ENCODE data around the gene ABCG1.
"Not testable (repeated sequence)": the region's sequence is repeated elsewhere in the genome, so short reads cannot be mapped to it uniquely, and the experiment has no call there.

Gene ABCG1

DNA sequence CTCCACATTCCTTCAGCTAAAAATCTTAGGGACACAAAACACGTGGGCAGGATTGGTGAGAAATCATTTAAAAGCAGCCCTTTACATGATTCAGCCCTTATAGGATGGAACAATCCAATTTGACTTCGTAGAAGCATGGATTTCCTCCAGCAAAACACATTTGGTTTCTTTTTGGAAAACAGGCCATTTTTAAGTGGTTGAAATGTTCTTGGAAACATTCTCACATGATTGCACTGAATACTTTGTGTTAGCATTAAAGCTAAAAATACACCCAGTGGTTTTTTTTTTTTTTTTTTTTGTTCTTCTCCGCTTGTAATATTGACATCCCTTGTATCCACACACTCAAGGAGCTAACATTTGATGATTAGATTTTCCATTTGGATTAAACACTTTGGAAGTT is 42.1 kb upstream of the ABCG1 start:
- TF ChIP-seq, protein P1, sequence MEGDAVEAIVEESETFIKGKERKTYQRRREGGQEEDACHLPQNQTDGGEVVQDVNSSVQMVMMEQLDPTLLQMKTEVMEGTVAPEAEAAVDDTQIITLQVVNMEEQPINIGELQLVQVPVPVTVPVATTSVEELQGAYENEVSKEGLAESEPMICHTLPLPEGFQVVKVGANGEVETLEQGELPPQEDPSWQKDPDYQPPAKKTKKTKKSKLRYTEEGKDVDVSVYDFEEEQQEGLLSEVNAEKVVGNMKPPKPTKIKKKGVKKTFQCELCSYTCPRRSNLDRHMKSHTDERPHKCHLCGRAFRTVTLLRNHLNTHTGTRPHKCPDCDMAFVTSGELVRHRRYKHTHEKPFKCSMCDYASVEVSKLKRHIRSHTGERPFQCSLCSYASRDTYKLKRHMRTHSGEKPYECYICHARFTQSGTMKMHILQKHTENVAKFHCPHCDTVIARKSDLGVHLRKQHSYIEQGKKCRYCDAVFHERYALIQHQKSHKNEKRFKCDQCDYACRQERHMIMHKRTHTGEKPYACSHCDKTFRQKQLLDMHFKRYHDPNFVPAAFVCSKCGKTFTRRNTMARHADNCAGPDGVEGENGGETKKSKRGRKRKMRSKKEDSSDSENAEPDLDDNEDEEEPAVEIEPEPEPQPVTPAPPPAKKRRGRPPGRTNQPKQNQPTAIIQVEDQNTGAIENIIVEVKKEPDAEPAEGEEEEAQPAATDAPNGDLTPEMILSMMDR (IDR thresholded peaks at IDR 0.05; ENCODE audit: insufficient read depth, low read depth, low read length, missing control alignments) = no peak
- H3K4me3 ChIP-seq (ENCODE audit: low read depth, low read length) = no peak overlapping the region
- no peak for DNase-seq (ENCODE audit: low read depth)

- no peak for DNase-seq (ENCODE audit: low read depth)
- TF ChIP-seq, protein P1 (IDR thresholded peaks at IDR 0.05; ENCODE audit: insufficient read depth, low read depth, low read length, missing control alignments) = no peak
- H3K4me3 ChIP-seq (ENCODE audit: low read depth, low read length) = no peak overlapping the region
Measured at GRCh38 chr21:42179316-42179715, 39.6 kb upstream of the ABCG1 start.

- H3K4me3 ChIP-seq (ENCODE audit: low read depth, low read length); DNase-seq (ENCODE audit: low read depth): not testable (repeated sequence)
Measured at GRCh38 chr21:42180001-42180400, 38.9 kb upstream of the ABCG1 start.

GRCh38 chr21:42182713-42183371 is 36.1 kb upstream of the ABCG1 start:
- DNase-seq (ENCODE audit: low read depth) = no peak
- H3K4me3 ChIP-seq (ENCODE audit: low read depth, low read length) = no peak overlapping the region
- TF ChIP-seq, protein P1 (IDR thresholded peaks at IDR 0.05; ENCODE audit: insufficient read depth, low read depth, low read length, missing control alignments) = no peak

DNA sequence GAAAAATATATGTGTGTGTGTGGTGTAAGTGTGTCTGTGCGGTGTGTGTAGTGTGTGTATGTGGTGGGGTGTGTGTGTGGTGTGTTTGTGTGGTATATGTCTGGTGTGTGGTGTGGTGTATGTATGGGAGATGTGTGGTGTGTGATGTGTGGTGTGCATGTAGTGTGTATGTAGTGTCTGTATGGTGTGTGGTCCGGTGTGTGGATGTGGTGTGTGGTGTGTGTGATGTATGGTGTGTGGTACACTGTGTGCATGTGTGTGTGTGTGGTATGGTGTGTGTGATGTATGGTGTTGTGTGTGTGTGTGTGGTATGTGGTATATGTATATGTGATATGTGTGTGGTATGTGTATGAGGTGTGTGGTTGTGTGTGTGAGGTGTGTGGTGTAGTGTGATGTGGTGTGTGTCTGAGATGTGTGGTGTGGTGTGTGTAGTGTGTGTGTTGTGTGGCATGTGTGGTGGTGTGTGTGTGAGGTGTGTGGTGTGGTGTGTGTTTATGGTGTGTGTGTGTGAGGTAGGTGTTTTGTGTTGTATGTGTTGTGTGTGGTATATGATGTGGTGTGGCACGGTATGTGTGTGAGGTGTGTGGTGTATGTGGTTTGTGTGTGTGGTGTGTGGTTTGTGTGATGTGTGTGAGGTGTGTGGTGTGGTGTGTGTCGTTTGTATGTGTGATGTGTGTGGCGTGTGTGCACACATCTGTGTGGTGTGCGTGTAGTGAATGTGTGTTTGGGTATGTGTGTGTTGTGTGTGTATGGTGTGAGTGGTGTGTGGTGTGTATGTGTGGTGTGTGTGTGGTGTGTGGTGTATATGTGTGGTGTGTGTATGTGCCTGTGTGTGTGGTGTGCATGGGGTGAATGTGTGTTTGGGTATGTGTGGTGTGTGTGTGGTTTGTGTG is 35.3 kb upstream of the ABCG1 start:
- H3K4me3 ChIP-seq (ENCODE audit: low read depth, low read length) = no peak overlapping the region
- TF ChIP-seq, protein P1 (IDR thresholded peaks at IDR 0.05; ENCODE audit: insufficient read depth, low read depth, low read length, missing control alignments) = no peak
- DNase-seq (ENCODE audit: low read depth) = no peak

- TF ChIP-seq, protein P1 (IDR thresholded peaks at IDR 0.05; ENCODE audit: insufficient read depth, low read depth, low read length, missing control alignments) = no peak
Measured at GRCh38 chr21:42186591-42186990, 32.3 kb upstream of the ABCG1 start.

GRCh38 chr21:42187976-42188653 is 30.8 kb upstream of the ABCG1 start:
- peak overlapping the region; percentile 12; the same call in 1 of the 2 replicates for H3K4me3 ChIP-seq (ENCODE audit: low read depth, low read length)
- TF ChIP-seq, protein P1 (IDR thresholded peaks at IDR 0.05; ENCODE audit: insufficient read depth, low read depth, low read length, missing control alignments) = no peak
- DNase-seq (ENCODE audit: low read depth) = peak; percentile 94

More at GRCh38 chr21:42186591-42186990, 32.3 kb upstream of the ABCG1 start:
- DNase-seq (ENCODE audit: low read depth) = no peak
- no peak overlapping the region for H3K4me3 ChIP-seq (ENCODE audit: low read depth, low read length)

Measured in GM12865 (cell line).